Measurements from ENCODE around the gene FSTL4.

The FSTL4 gene

GRCh38 chr5:133381041-133381440 is 231.3 kb downstream of the FSTL4 start:
- DNase-seq, result no peak

GRCh38 chr5:133377736-133378135 is 234.6 kb downstream of the FSTL4 start:
- DNase-seq, result no peak

GRCh38 chr5:133376986-133377385 is 235.4 kb downstream of the FSTL4 start:
- DNase-seq, result no peak

- no peak for DNase-seq
Observed at GRCh38 chr5:133373121-133373870, 239.0 kb downstream of the FSTL4 start.

GRCh38 chr5:133372293-133372937 is 239.9 kb downstream of the FSTL4 start:
- DNase-seq, result no peak

GRCh38 chr5:133371371-133372155 is 240.8 kb downstream of the FSTL4 start:
- DNase-seq, result peak; percentile 46

- no peak for DNase-seq
Observed at GRCh38 chr5:133370904-133371303, 241.4 kb downstream of the FSTL4 start.

GRCh38 chr5:133370036-133370831 is 242.1 kb downstream of the FSTL4 start:
- DNase-seq, result no peak

GRCh38 chr5:133368916-133369783 is 243.2 kb downstream of the FSTL4 start:
- no peak for DNase-seq

GRCh38 chr5:133367984-133368383 is 244.4 kb downstream of the FSTL4 start:
- no peak for DNase-seq

- no peak for DNase-seq
Observed at GRCh38 chr5:133367071-133367786, 245.1 kb downstream of the FSTL4 start.

GRCh38 chr5:133366438-133366837 is 245.9 kb downstream of the FSTL4 start:
- DNase-seq, result no peak

GRCh38 chr5:133365738-133366137 is 246.6 kb downstream of the FSTL4 start:
- no peak for DNase-seq

GRCh38 chr5:133364936-133365707 is 247.2 kb downstream of the FSTL4 start:
- DNase-seq, result no peak

- no peak for DNase-seq
Observed at GRCh38 chr5:133363807-133364587, 248.3 kb downstream of the FSTL4 start.

GRCh38 chr5:133362438-133362837 is 249.9 kb downstream of the FSTL4 start:
- no peak for DNase-seq

- DNase-seq, result no peak
Observed at GRCh38 chr5:133361922-133362321, 250.4 kb downstream of the FSTL4 start.

GRCh38 chr5:133360693-133361472 is 251.5 kb downstream of the FSTL4 start:
- no peak for DNase-seq

- no peak for DNase-seq
Observed at GRCh38 chr5:133359861-133360260, 252.5 kb downstream of the FSTL4 start.

All from NCI-H187 treated with DMSO at 0.1 percent for 48 hours (cell line).